ENCODE data around the gene HAUS6.
A peak's percentile ranks its signal among the peaks of the same experiment; 100 is the strongest.
"Not testable (repeated sequence)": the region's sequence is repeated elsewhere in the genome, so short reads cannot be mapped to it uniquely, and the experiment has no call there.

Gene HAUS6

DNA sequence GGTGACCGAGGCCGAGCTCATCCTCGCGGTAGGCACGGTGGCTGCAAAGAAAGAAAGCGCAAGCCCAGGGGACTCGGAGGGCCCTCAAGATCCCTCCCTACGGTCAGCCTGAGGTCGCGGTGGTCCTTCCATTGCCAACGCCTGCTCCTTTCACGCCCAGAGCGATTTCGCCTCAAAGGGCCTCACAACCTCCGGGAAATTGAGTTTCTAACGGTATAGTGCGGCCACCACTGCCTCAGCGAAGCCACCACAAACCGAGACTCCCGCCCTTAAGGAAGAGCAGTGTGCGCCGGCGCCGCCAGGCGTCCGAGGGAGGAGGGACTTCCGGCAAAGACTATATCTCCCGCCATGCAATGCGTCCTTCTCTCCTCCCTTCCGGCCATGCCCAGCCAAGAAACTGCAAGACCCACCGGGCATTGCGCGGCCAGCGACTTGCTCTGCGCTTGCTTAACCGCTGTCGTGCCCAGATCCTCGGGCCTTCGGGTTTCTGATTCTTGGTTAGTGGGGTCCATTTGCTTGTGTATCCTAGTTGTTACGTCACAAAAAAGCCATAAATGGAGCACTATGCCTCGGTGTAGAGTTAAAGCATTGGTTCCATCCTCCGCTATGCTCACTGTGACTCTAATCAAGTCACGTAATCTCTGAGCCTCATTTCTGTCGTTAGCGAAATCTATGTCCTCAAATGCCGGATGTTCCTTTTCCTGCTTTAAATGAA is at the start of gene HAUS6:
TSS of gene HAUS6 (minus strand) at position 274 of the 715 bp plus-strand sequence. CDS start at position 21, 253 bp downstream.
- Histone ChIP-seq H3K27ac (ENCODE audit: poor library complexity, severe bottlenecking) (peak within 1 kb of the TSS; percentile 64), H3K27me3 (ENCODE audit: insufficient read depth, poor library complexity, severe bottlenecking) (no peaks in the 10 kb centered on the region), H3K36me3 (ENCODE audit: low read depth) (peaks cover 23% of the 10 kb centered on the region), H3K4me3 (ENCODE audit: severe bottlenecking) (peak within 1 kb of the TSS; percentile 63), H3K9me3 (ENCODE audit: severe bottlenecking) (no peaks in the 10 kb centered on the region), H3K4me1 (ENCODE audit: insufficient read depth, poor library complexity, severe bottlenecking) (peaks cover 5% of the 10 kb centered on the region)
- TF ChIP-seq CTCF (IDR thresholded peaks at IDR 0.05; ENCODE audit: poor library complexity, severe bottlenecking): peak; percentile 13
- DNase-seq (ENCODE audit: low spot score): peak; percentile 96
- peak; percentile 96 for ATAC-seq (ENCODE audit: low read depth)

DNA sequence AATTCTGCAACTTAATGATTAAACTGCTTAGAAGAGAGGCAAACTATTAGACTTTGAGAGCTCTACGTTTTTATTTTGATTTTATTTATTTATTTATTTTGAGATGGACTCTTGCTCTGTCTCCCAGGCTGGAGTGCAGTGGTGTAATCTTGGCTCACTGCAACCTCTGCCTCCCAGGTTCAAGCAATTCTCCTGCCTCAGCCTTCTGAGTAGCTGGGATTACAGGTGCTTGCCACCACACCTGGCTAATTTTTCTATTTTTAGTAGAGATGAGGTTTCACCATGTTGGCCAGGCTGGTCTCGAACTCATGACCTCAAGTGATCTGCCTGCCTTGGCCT is 49.4 kb upstream of the HAUS6 start:
- not testable (repeated sequence) for ATAC-seq (ENCODE audit: low read depth)

GRCh38 chr9:19151425-19152159 is 48.9 kb upstream of the HAUS6 start:
- no peaks in the 10 kb centered on the region for H3K27me3 ChIP-seq (ENCODE audit: insufficient read depth, poor library complexity, severe bottlenecking)
- H3K4me3 ChIP-seq (ENCODE audit: severe bottlenecking): no peak overlapping the region
- ATAC-seq (ENCODE audit: low read depth) (no peak), DNase-seq (ENCODE audit: low spot score) (no peak)
- no peaks in the 10 kb centered on the region for H3K9me3 ChIP-seq (ENCODE audit: severe bottlenecking)
- H3K27ac ChIP-seq (ENCODE audit: poor library complexity, severe bottlenecking): no peak overlapping the region
- no peaks in the 10 kb centered on the region for H3K4me1 ChIP-seq (ENCODE audit: insufficient read depth, poor library complexity, severe bottlenecking)
- no peak for TF ChIP-seq CTCF (IDR thresholded peaks at IDR 0.05; ENCODE audit: poor library complexity, severe bottlenecking)
- no peaks in the 10 kb centered on the region for H3K36me3 ChIP-seq (ENCODE audit: low read depth)

More for the DNA sequence above, 49.4 kb upstream of the HAUS6 start:
- H3K27ac ChIP-seq (ENCODE audit: poor library complexity, severe bottlenecking); H3K4me3 ChIP-seq (ENCODE audit: severe bottlenecking); H3K27me3 ChIP-seq (ENCODE audit: insufficient read depth, poor library complexity, severe bottlenecking); H3K4me1 ChIP-seq (ENCODE audit: insufficient read depth, poor library complexity, severe bottlenecking); DNase-seq (ENCODE audit: low spot score); H3K36me3 ChIP-seq (ENCODE audit: low read depth); H3K9me3 ChIP-seq (ENCODE audit: severe bottlenecking): not testable (repeated sequence)

- Histone ChIP-seq H3K4me3 (ENCODE audit: severe bottlenecking) (no peak overlapping the region), H3K27ac (ENCODE audit: poor library complexity, severe bottlenecking) (no peak overlapping the region), H3K4me1 (ENCODE audit: insufficient read depth, poor library complexity, severe bottlenecking) (no peaks in the 10 kb centered on the region), H3K27me3 (ENCODE audit: insufficient read depth, poor library complexity, severe bottlenecking) (no peaks in the 10 kb centered on the region), H3K9me3 (ENCODE audit: severe bottlenecking) (no peaks in the 10 kb centered on the region), H3K36me3 (ENCODE audit: low read depth) (no peaks in the 10 kb centered on the region)
- TF ChIP-seq CTCF (IDR thresholded peaks at IDR 0.05; ENCODE audit: poor library complexity, severe bottlenecking): no peak
- DNase-seq (ENCODE audit: low spot score): no peak
- no peak for ATAC-seq (ENCODE audit: low read depth)
Measured at GRCh38 chr9:19149230-19149629, 46.5 kb upstream of the HAUS6 start.

GRCh38 chr9:19148187-19148586 is 45.5 kb upstream of the HAUS6 start:
- Histone ChIP-seq H3K9me3 (ENCODE audit: severe bottlenecking) (no peaks in the 10 kb centered on the region), H3K4me3 (ENCODE audit: severe bottlenecking) (no peak overlapping the region), H3K27ac (ENCODE audit: poor library complexity, severe bottlenecking) (no peak overlapping the region), H3K4me1 (ENCODE audit: insufficient read depth, poor library complexity, severe bottlenecking) (no peaks in the 10 kb centered on the region), H3K27me3 (ENCODE audit: insufficient read depth, poor library complexity, severe bottlenecking) (no peaks in the 10 kb centered on the region), H3K36me3 (ENCODE audit: low read depth) (no peaks in the 10 kb centered on the region)
- TF ChIP-seq CTCF (IDR thresholded peaks at IDR 0.05; ENCODE audit: poor library complexity, severe bottlenecking): no peak
- ATAC-seq (ENCODE audit: low read depth) (no peak), DNase-seq (ENCODE audit: low spot score) (no peak)

Measured in RWPE2 (cell line).